Measurements from ENCODE around the gene LRRC8B.

DNA sequence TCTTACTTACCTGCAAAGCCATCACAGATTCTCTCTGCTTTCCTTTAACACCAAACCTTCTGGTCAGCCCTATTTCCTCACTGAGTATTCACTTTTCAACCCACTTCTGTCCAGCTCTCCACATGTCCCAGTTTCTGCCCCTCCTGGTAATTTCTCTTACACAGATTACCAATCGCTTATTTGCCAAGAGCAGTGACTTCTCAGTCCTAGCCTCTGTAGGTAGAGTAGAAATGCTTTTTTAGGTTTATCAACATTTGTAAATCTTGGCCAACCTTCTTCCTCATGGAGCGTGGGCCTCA is 74.7 kb downstream of the LRRC8B start:
- no peak for TF ChIP-seq TEAD4 (IDR thresholded peaks at IDR 0.05)
- no peak for TF ChIP-seq EP300 (IDR thresholded peaks at IDR 0.05; ENCODE audit: borderline replicate concordance)
- TF ChIP-seq YY1 (IDR thresholded peaks at IDR 0.05; ENCODE audit: low read depth): no peak
- TF ChIP-seq ZBTB7A (IDR thresholded peaks at IDR 0.05; ENCODE audit: low read depth): no peak
- no peak for TF ChIP-seq RAD21 (IDR thresholded peaks at IDR 0.05; ENCODE audit: low read depth)
- TF ChIP-seq, protein P1, sequence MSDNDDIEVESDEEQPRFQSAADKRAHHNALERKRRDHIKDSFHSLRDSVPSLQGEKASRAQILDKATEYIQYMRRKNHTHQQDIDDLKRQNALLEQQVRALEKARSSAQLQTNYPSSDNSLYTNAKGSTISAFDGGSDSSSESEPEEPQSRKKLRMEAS (IDR thresholded peaks at IDR 0.05): no peak
- no peak for TF ChIP-seq CEBPB (IDR thresholded peaks at IDR 0.05)
- TF ChIP-seq FOXM1 (IDR thresholded peaks at IDR 0.05; ENCODE audit: borderline replicate concordance, low read depth): no peak
- no peak for TF ChIP-seq TAF1 (IDR thresholded peaks at IDR 0.05; ENCODE audit: low read depth)
- no peak for TF ChIP-seq REST (IDR thresholded peaks at IDR 0.05; ENCODE audit: low read depth)
- TF ChIP-seq, protein P2, sequence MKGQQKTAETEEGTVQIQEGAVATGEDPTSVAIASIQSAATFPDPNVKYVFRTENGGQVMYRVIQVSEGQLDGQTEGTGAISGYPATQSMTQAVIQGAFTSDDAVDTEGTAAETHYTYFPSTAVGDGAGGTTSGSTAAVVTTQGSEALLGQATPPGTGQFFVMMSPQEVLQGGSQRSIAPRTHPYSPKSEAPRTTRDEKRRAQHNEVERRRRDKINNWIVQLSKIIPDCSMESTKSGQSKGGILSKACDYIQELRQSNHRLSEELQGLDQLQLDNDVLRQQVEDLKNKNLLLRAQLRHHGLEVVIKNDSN (IDR thresholded peaks at IDR 0.05): no peak
- no peak for TF ChIP-seq EGR1 (IDR thresholded peaks at IDR 0.05)
- TF ChIP-seq CREB1 (IDR thresholded peaks at IDR 0.05; ENCODE audit: low read depth): no peak
- no peak for TF ChIP-seq NFIC (IDR thresholded peaks at IDR 0.05)
